ENCODE measurements around the gene PARVB.

Gene PARVB

DNA sequence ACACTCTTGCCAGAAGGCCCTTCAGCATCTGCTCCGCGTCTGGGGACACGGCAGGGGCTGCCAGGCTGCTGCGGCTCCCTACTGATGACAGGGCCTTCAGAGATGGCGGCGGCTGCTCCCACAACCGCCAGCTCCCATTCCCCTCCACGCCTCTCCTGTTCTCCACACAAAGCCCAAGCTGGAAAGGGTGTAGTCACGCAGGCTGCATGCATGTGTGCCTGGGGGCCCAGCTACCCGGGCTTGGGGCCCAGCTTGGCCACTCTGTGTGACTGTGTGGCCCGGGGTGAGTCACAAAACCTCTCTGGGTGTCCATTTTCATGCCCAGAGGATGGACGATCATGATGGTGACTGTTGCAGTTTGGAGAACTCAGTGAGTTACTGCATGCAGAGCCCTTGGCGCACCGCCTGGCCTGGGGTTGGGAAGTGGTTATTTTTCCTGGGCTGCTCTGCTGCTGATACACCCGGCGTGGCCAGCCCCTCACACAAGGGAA is 31.7 kb upstream of the PARVB start:
- DNase-seq (no peak), ATAC-seq (replicated peaks) (no peak)
- no peak overlapping the region for H3K27ac Mint-ChIP-seq
- H3K9me3 Mint-ChIP-seq = no peaks in the 10 kb centered on the region
- peaks cover 26 to 34% of the 10 kb centered on the region in 2 donors for H3K4me1 Mint-ChIP-seq (ENCODE audit: low read depth in 2 of 2)
- H3K27me3 Mint-ChIP-seq = no peaks in the 10 kb centered on the region
- H3K4me3 Mint-ChIP-seq = no peak overlapping the region
- H3K36me3 Mint-ChIP-seq (ENCODE audit: insufficient read depth) = peaks cover 64% of the 10 kb centered on the region

DNA sequence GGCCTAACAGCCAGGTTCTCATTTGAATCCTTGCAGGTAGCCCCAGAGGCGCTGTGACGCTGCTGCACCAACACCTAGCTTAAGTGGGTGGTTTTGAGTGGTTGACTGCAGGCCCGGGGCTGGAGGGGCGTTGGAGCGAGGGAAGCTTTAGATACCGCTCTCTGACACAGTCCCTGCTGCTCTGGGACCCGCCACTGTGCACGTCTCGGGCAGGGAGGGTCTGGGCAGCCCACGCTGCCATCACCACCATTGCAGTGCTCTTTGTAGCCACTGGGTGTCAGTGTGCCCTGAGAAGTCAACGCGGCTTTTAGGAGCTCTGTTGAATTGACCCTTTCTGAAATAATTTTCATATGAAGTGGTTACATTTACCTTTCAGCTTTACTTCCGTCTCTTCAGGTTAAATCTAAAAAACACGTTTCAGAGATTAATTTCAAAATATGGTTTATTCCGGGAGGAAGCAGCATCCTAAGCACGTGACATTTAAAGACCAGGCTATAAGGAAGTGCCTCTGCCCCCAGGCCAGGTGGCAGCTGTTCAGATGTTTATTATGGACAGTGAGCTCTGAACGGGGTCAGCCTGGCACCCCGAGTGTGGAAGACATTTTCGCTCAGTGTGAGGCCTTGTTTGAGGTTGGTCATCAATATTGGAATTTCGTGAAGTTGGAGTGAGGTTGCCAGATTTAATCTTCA is 30.9 kb upstream of the PARVB start:
- Mint-ChIP-seq H3K9me3 (no peaks in the 10 kb centered on the region), H3K27ac (peak overlapping the region; percentile 57 to 95), H3K36me3 (ENCODE audit: insufficient read depth) (peaks cover 57% of the 10 kb centered on the region), H3K4me3 (no peak overlapping the region), H3K27me3 (no peaks in the 10 kb centered on the region), H3K4me1 (ENCODE audit: low read depth in 2 of 2) (peaks cover 26 to 36% of the 10 kb centered on the region in 2 donors)
- peak; percentile 54 to 60 (median 57) for DNase-seq
- peak; percentile 59 for ATAC-seq (replicated peaks)

DNA sequence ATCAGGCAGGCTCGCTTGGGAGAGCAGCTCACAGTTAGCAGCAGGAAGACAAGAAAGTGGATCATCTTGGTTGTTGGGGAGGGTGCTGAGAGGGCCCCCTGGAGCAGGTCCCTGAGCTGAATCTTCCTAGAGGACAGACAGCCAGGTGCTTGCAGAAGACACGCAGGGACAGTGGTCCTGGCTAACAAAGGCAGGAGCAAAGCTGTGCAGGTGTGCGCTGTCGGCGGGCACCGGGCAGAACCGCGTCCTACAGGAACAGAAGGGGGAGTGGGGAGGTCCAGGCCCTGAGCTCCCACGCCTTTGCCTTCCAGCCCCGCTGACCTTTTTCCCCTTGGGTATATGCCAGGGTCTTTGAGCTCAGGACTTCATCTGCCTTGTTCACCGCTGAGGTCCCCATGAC is 30.1 kb upstream of the PARVB start:
- no peaks in the 10 kb centered on the region for H3K27me3 Mint-ChIP-seq
- no peak for ATAC-seq (replicated peaks)
- no peak overlapping the region for H3K4me3 Mint-ChIP-seq
- no peak for DNase-seq
- peak overlapping the region; percentile 94 to 95 for H3K27ac Mint-ChIP-seq
- peaks cover 26 to 36% of the 10 kb centered on the region in 2 donors for H3K4me1 Mint-ChIP-seq (ENCODE audit: low read depth in 2 of 2)
- H3K36me3 Mint-ChIP-seq (ENCODE audit: insufficient read depth) = peaks cover 50% of the 10 kb centered on the region
- no peaks in the 10 kb centered on the region for H3K9me3 Mint-ChIP-seq

- Mint-ChIP-seq H3K36me3 (ENCODE audit: insufficient read depth) (peaks cover 45% of the 10 kb centered on the region), H3K4me1 (ENCODE audit: low read depth in 2 of 2) (peaks cover 26 to 36% of the 10 kb centered on the region in 2 donors)
- ATAC-seq (replicated peaks) = no peak
Measured at GRCh38 chr22:43994416-43994815, 29.7 kb upstream of the PARVB start.

GRCh38 chr22:43995057-43995685 is 28.9 kb upstream of the PARVB start:
- Mint-ChIP-seq H3K9me3 (no peaks in the 10 kb centered on the region), H3K4me1 (ENCODE audit: low read depth in 2 of 2) (peaks cover 26 to 36% of the 10 kb centered on the region in 2 donors), H3K27me3 (no peaks in the 10 kb centered on the region), H3K36me3 (ENCODE audit: insufficient read depth) (peaks cover 39% of the 10 kb centered on the region), H3K4me3 (peak overlapping the region; percentile 94 to 97), H3K27ac (peak overlapping the region; percentile 94 to 95)
- ATAC-seq (replicated peaks) = no peak
- no peak for DNase-seq

More at GRCh38 chr22:43994416-43994815, 29.7 kb upstream of the PARVB start:
- Mint-ChIP-seq H3K27me3 (no peaks in the 10 kb centered on the region), H3K9me3 (no peaks in the 10 kb centered on the region), H3K27ac (peak overlapping the region; percentile 94 to 95), H3K4me3 (peak overlapping the region in 1 of 2 donors; percentile 94)
- no peak for DNase-seq

DNA sequence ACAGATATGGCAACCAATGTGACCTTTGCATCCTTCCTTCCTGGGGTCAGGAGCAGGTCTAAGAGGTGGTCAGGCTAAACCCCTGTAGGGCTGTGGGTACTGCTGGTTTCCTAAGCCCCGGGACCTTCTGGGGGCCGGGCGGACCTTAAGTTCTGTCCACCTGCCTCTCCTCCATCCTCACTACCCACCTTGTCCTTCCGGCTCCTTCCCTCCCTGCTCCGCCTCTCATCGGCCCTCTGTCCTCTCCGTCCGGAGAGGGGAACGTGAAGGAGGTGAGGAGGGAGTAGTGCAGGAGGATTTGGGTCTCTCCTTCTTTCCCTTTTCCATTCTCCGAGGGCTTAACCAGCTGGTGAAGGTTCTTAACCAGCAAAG is 28.3 kb upstream of the PARVB start:
- Mint-ChIP-seq H3K36me3 (ENCODE audit: insufficient read depth) (peaks cover 33% of the 10 kb centered on the region), H3K27ac (peak overlapping the region; percentile 94 to 95), H3K9me3 (no peaks in the 10 kb centered on the region), H3K4me3 (peak overlapping the region; percentile 94 to 97), H3K27me3 (no peaks in the 10 kb centered on the region), H3K4me1 (ENCODE audit: low read depth in 2 of 2) (peaks cover 26 to 36% of the 10 kb centered on the region in 2 donors)
- DNase-seq = no peak
- no peak for ATAC-seq (replicated peaks)

- DNase-seq (peak; percentile 47 to 57 (median 57)), ATAC-seq (replicated peaks) (peak; percentile 80)
- Mint-ChIP-seq H3K36me3 (ENCODE audit: insufficient read depth) (peaks cover 27% of the 10 kb centered on the region), H3K4me3 (peak overlapping the region; percentile 94 to 97), H3K4me1 (ENCODE audit: low read depth in 2 of 2) (peaks cover 26 to 36% of the 10 kb centered on the region in 2 donors), H3K9me3 (no peaks in the 10 kb centered on the region), H3K27me3 (no peaks in the 10 kb centered on the region), H3K27ac (peak overlapping the region; percentile 94 to 95)
Measured at GRCh38 chr22:43996170-43996980, 27.7 kb upstream of the PARVB start.

DNA sequence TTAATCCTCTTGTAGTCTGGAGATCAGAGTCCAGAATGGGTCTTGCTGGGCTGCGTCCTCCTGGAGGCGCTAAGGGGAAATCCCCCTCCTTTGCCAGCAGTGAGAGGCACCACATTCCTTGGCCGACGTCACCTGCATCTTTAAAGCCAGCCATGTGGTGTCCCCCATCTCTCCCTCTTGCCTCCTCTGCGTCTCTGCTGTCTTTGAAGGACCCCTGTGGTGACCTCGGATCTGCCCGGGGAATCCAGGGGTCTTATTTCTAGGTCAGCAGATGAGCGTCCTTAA is 27.2 kb upstream of the PARVB start:
- Mint-ChIP-seq H3K4me1 (ENCODE audit: low read depth in 2 of 2) (peaks cover 26 to 36% of the 10 kb centered on the region in 2 donors), H3K27me3 (no peaks in the 10 kb centered on the region), H3K27ac (peak overlapping the region; percentile 94 to 95), H3K36me3 (ENCODE audit: insufficient read depth) (peaks cover 21% of the 10 kb centered on the region), H3K9me3 (no peaks in the 10 kb centered on the region), H3K4me3 (peak overlapping the region; percentile 94 to 97)
- no peak for ATAC-seq (replicated peaks)
- DNase-seq = no peak

DNA sequence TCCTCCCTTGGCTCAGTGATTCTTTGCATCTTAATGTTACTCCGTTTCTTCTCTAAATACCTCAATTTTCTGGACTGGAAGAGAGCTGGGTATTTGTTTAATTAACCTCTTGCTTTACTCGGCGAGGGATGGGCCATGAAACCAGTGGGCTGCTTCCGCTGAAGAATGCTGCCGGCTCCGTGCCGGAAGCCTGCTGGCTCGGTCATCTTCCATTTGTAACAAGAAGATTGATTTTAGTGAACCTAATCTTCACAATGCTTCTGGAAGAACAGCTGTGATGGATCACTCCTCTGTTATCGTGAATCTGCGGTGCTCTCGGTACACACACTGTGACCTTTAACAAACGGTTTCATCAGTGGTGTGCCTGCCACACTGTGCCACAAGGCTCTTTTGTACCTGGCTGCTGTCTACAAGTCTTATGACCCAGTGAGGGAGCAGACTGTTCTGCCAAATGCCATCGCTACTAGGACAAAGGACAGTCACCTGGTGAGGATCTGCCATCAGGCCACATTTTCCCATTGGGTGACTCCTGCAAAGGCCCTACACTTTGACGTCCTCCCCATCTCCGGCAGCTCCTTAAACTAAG is 25.3 kb upstream of the PARVB start:
- no peak for ATAC-seq (replicated peaks)
- Mint-ChIP-seq H3K27me3 (no peaks in the 10 kb centered on the region), H3K4me3 (no peak overlapping the region), H3K27ac (no peak overlapping the region), H3K36me3 (ENCODE audit: insufficient read depth) (peaks cover 10% of the 10 kb centered on the region), H3K9me3 (no peaks in the 10 kb centered on the region), H3K4me1 (ENCODE audit: low read depth in 2 of 2) (peaks cover 21 to 27% of the 10 kb centered on the region in 2 donors)
- DNase-seq = no peak

DNA sequence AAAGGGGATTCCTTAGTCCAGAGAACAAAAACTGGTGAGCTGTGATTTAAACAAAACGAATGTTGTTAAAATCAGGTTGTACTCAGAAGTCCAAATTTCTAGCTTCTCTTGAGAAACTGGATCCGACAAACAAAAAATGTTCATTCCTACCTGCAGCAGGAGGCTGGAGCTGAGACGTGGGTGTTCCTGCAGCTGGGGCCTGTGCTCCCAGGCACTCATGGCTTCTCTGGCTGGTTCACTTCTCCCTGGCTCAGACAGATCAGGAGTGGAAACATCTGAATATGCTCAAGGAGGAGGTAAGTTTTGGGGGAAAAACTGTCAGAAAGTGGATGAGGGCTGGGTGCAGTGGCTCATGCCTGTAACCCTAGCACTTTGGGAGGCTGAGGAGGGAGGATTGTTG is 24.7 kb upstream of the PARVB start:
- peaks cover 18 to 24% of the 10 kb centered on the region in 2 donors for H3K4me1 Mint-ChIP-seq (ENCODE audit: low read depth in 2 of 2)
- no peak overlapping the region for H3K27ac Mint-ChIP-seq
- H3K9me3 Mint-ChIP-seq = no peaks in the 10 kb centered on the region
- no peaks in the 10 kb centered on the region for H3K27me3 Mint-ChIP-seq
- H3K4me3 Mint-ChIP-seq = no peak overlapping the region
- DNase-seq = no peak
- peaks cover 8% of the 10 kb centered on the region for H3K36me3 Mint-ChIP-seq (ENCODE audit: insufficient read depth)
- ATAC-seq (replicated peaks) = no peak

DNA sequence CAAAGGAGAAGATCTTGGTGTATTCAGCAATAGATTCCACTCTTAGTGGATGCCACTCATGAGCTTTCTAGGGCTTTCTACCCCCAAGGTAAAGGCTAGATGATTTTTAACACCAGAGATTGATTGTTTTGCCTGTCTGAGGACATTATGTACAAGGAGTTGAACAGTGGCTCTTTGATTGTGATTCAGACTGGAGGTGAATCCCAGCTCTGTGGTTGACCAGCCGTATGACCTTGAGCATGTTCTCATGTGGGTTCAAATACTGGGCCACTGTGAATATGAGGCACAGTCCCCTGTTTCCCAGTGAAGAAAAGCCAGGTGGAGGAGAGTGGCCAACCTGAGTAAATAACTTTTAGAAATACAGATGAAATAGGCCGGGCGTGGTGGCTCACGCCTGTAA is 24.0 kb upstream of the PARVB start:
- no peaks in the 10 kb centered on the region for H3K9me3 Mint-ChIP-seq
- H3K4me3 Mint-ChIP-seq = no peak overlapping the region
- ATAC-seq (replicated peaks) (no peak), DNase-seq (no peak)
- peaks cover 7% of the 10 kb centered on the region for H3K36me3 Mint-ChIP-seq (ENCODE audit: insufficient read depth)
- H3K4me1 Mint-ChIP-seq (ENCODE audit: low read depth in 2 of 2) = peaks cover 14 to 20% of the 10 kb centered on the region in 2 donors
- no peak overlapping the region for H3K27ac Mint-ChIP-seq
- no peaks in the 10 kb centered on the region for H3K27me3 Mint-ChIP-seq

DNA sequence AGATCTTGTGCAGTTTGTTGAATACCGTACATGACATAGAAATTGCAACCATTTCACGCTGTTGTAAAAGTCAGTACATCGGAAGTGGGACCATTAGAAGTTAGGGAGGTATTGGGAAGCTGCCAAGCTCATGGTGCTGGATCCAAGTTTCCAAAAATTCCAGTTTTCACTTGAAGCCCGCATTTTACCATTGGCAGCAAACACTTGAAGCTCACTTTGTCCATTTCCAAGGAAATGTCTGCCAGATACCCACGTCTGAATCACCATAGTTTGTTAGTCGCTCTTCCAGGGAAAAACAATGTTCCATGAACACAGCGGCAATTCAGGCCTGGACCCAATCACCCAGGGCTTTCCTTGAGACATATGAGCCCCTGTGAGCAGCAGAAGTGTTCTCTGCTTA is 22.6 kb upstream of the PARVB start:
- no peak for ATAC-seq (replicated peaks)
- Mint-ChIP-seq H3K36me3 (ENCODE audit: insufficient read depth) (peaks cover 2% of the 10 kb centered on the region), H3K4me1 (ENCODE audit: low read depth in 2 of 2) (peaks cover 2 to 8% of the 10 kb centered on the region in 2 donors), H3K27me3 (no peaks in the 10 kb centered on the region), H3K9me3 (no peaks in the 10 kb centered on the region), H3K27ac (no peak overlapping the region), H3K4me3 (no peak overlapping the region)
- no peak for DNase-seq

DNA sequence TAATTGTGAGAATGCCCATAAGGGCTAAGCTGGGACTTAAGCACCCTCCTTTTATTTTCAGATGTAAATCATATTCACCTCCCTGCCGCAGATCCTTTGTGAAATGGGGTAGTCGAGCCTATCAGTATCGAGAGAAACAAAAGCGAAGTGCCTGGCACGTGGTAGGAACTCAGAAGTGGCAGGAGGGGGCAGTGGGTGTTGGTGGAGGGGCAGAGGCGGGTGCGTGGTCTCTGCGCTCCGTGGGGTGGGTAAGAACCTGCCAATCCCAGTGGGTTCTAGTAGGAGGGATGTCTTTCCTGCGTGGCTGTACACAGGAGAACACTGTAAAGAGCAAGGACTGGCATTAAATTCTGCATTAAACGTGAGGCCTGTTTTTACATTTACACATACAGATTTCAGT is 21.8 kb upstream of the PARVB start:
- no peaks in the 10 kb centered on the region for H3K9me3 Mint-ChIP-seq
- no peaks in the 10 kb centered on the region for H3K36me3 Mint-ChIP-seq (ENCODE audit: insufficient read depth)
- no peak for ATAC-seq (replicated peaks)
- no peak for DNase-seq
- no peak overlapping the region for H3K4me3 Mint-ChIP-seq
- H3K27ac Mint-ChIP-seq = no peak overlapping the region
- H3K27me3 Mint-ChIP-seq = no peaks in the 10 kb centered on the region
- H3K4me1 Mint-ChIP-seq (ENCODE audit: low read depth in 2 of 2) = peaks cover 0 to 2% of the 10 kb centered on the region in 2 donors

All from effector memory CD8-positive, alpha-beta T cell (primary cell).